HG03558 (cell line): ENCODE measurements around the gene UTF1.
A peak's percentile ranks its signal among the peaks of the same experiment; 100 is the strongest.

Source experiments
- ATAC-seq: cut with Tn5 transposase; IDR thresholded peaks from one replicate; pipeline ENCODE4 v1.9.1; 2021; ENCODE audit warnings: moderate number of reproducible peaks; ENCODE audit not compliant: unreplicated experiment; ENCODE audit errors: extremely low read depth

The UTF1 gene

DNA sequence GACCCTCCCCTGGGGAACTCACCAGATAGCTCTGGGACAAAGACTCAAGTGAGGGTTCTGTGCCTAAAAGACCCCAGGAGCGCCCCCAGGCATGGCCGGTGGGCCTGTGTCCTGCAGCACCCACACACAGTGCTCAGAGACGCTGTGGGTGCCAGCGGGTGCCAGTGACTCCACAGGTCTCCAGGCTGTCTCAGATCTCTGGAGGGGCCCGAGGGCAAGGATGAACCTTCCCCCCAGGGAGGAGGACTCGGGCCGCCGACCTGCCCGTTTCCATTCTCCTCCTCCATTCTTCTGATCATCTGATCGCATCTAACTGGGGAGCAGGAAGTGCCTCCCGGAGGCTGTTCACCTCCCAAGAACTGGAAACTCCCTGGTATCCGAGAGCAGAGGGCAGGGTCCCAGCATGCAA, 45.7 kb downstream of the UTF1 start:
- ATAC-seq = peak; percentile 23

DNA sequence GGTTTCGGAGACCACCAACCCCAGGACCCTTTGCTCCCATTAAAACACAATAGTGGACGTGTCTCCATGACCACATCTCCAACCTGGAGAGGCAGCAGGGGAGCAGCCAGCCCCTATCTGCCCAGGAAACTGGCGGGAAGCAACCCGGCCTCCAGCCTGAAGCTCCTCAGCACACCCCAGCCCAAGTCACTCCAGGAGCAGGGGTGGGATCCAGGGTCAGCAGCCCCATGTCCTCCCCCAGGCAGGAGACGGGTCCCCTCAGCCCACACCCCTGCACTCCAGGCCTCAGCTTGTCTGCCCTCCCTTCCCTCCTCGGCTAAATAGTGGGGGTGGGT, 46.0 kb downstream of the UTF1 start:
- no peak for ATAC-seq

- ATAC-seq = no peak
These were observed 46.6 kb downstream of the UTF1 start, which contains the start of gene ADAM8 for GRCh38 chr10:133276435-133277201. Gene ADAM8 (minus strand): TSS chr10:133276868. CDS start chr10:133276817, 51 bp downstream.

DNA sequence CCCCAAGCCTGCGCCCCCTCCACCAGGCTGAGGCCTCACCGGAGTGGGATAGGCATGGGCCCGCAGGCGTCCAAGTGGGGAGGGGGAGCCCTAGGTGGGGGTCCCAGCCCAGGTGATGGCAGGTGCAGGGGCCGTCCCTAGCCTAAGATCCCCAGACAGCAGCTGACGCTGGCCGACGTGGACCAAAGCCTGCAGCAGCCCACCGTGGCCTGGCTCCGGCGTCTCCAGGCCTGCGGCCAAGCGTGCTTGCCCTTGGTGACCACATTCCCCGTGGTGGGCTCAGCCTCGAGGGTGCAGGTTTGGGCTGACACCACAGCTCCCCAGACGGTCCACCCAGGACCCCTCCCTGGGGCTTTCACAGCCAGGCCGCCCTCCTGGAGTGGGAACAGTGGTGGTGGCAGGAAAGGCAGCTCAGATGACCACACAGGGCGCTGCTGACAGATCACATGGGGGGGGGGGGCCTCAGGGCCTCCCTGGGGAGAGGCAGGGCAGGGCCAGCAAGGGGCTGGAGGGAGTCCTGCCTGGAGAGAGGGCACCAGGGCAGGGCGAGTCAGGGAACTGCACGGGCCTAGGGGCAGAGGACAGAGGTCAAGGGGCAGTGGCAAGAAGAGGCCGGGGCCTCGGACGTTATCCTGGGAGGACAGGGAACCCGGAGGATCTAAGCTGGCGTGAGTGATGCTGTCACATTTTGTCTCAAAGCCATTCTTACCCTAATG, 47.4 kb downstream of the UTF1 start:
- no peak for ATAC-seq

GRCh38 chr10:133277993-133278576, 48.1 kb downstream of the UTF1 start:
- ATAC-seq = no peak

- ATAC-seq = no peak
These were observed 48.7 kb downstream of the UTF1 start for GRCh38 chr10:133278577-133279265.

DNA sequence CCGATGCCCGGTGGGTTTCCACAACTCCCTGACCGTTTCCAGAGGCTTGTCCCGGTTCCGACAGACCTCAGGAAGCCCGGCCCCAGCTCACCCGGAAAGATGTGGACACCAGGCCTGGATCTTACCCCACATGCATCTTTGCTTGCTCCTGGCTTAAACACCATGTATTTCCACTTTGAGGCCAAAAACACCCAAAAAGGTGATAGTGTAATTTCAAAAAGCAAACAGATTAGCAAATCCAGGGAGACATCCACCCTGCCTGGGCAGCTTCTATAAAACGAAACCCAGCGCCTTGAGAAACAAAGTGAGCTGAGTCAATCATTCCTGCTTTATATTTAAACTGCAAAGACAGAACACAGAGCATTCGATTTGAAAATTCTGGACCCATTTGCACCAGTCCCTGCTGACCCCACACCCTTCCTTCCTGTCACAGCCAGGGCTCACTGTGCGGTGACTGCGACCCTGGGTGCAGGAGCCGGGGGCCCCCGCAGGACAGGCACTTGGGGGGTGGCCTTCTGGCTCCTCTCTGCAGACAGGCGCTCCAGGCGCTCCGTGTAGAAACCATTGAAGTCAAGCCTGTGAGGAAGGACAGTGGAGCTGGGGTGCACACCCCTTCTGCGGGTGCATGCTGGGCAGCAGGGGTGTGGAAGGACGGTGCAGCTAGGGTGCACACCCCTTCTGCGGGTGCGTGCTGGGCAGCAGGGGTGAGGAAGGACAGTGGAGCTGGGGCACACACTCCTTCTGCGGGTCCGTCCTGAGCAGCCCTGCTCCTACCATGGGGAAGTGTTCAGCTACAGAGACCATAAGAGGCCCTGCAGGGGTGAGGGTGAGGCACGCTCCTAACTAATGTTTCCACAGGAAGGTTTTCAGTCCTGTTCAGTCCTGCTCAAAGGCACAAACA, 49.6 kb downstream of the UTF1 start:
- ATAC-seq = no peak

DNA sequence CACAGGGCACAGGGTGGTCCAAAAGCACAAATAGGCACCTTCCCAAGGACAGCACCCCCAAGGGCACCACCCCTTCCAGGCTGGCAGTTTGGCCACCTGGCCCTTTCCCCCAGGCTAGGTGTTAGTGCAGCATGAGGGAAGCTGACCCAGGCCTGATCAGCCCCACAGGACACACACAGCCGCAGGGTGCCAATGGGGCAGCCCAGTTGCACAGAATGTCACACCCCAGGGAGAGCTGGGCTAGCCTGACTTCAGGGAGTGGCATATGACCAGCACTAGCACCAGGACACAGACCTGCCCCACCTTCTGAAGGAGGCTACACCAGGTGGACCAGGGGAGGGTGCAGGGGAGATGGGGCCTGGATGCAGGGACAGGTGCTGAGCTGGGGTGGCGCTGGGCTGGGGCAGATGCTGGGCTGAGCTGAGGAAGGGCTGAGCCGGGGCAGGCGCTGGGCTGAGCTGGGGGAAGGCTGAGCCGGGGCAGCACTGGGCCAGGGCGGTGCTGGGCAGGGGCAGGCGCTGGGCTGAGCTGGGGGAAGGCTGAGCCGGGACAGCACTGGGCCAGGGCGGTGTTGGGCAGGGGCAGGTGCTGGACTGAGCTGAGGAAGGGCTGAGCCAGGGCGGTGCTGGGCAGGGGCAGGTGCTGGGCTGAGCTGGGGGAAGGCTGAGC, 50.5 kb downstream of the UTF1 start:
- no peak for ATAC-seq

- no peak for ATAC-seq
These were observed 51.1 kb downstream of the UTF1 start for GRCh38 chr10:133281084-133281483.
